Measurements from ENCODE around the gene KDM5A.

The KDM5A gene

GRCh38 chr12:257521-258321 is 131.4 kb downstream of the KDM5A start:
- Histone ChIP-seq H3K4me3 (no peak overlapping the region), H3K36me3 (ENCODE audit: insufficient read depth, low read length) (no peaks in the 10 kb centered on the region), H3K27ac (no peak overlapping the region), H3K9me3 (ENCODE audit: low read depth, low read length) (no peaks in the 10 kb centered on the region), H3K9ac (ENCODE audit: insufficient read length) (no peak overlapping the region)
- TF ChIP-seq EZH2 (IDR thresholded peaks at IDR 0.05) (no peak), FOXP2 (optimal IDR thresholded peaks at IDR 0.05; ENCODE audit: control extremely low read depth, extremely low read length, insufficient read depth) (no peak), POLR2AphosphoS5 (IDR thresholded peaks at IDR 0.05; ENCODE audit: borderline replicate concordance, low read depth, low read length) (no peak)
- DNase-seq (ENCODE audit: low read depth, low spot score): no peak

DNA sequence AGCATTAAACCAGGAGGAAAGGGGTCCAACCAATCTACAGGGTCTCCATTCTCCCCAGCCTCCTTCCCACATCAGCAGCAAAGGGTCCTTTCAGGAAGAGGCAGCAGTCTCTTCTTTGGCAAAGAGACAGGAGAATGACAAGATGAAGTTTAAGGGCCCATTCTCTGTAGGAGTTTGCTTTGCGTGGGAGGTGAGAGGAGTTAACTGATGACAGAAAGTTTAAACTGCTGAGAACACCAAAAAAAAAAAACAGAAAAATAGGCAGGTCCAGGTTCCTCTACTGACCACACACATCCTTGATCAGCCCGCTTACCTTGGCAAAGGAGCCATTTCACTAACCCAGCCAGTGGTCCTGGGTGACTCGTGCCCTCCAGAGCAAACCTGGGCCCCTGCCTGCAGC is 132.2 kb downstream of the KDM5A start:
- H3K9ac ChIP-seq (ENCODE audit: insufficient read length): no peak overlapping the region
- H3K36me3 ChIP-seq (ENCODE audit: insufficient read depth, low read length): no peaks in the 10 kb centered on the region
- no peak for DNase-seq (ENCODE audit: low read depth, low spot score)
- no peak for TF ChIP-seq POLR2AphosphoS5 (IDR thresholded peaks at IDR 0.05; ENCODE audit: borderline replicate concordance, low read depth, low read length)
- no peak for TF ChIP-seq FOXP2 (optimal IDR thresholded peaks at IDR 0.05; ENCODE audit: control extremely low read depth, extremely low read length, insufficient read depth)
- TF ChIP-seq EZH2 (IDR thresholded peaks at IDR 0.05): no peak
- H3K9me3 ChIP-seq (ENCODE audit: low read depth, low read length): no peaks in the 10 kb centered on the region
- no peak overlapping the region for H3K27ac ChIP-seq
- H3K4me3 ChIP-seq: no peak overlapping the region

GRCh38 chr12:256225-256624 is 132.9 kb downstream of the KDM5A start:
- Histone ChIP-seq H3K36me3 (ENCODE audit: insufficient read depth, low read length) (no peaks in the 10 kb centered on the region), H3K9ac (ENCODE audit: insufficient read length) (no peak overlapping the region), H3K27ac (no peak overlapping the region), H3K9me3 (ENCODE audit: low read depth, low read length) (no peaks in the 10 kb centered on the region), H3K4me3 (no peak overlapping the region)
- TF ChIP-seq EZH2 (IDR thresholded peaks at IDR 0.05) (no peak), POLR2AphosphoS5 (IDR thresholded peaks at IDR 0.05; ENCODE audit: borderline replicate concordance, low read depth, low read length) (no peak), FOXP2 (optimal IDR thresholded peaks at IDR 0.05; ENCODE audit: control extremely low read depth, extremely low read length, insufficient read depth) (no peak)
- no peak for DNase-seq (ENCODE audit: low read depth, low spot score)

GRCh38 chr12:254912-255311 is 134.2 kb downstream of the KDM5A start:
- TF ChIP-seq FOXP2 (optimal IDR thresholded peaks at IDR 0.05; ENCODE audit: control extremely low read depth, extremely low read length, insufficient read depth): no peak
- no peak for TF ChIP-seq EZH2 (IDR thresholded peaks at IDR 0.05)
- no peak for TF ChIP-seq POLR2AphosphoS5 (IDR thresholded peaks at IDR 0.05; ENCODE audit: borderline replicate concordance, low read depth, low read length)
- Histone ChIP-seq H3K27ac (no peak overlapping the region), H3K9ac (ENCODE audit: insufficient read length) (no peak overlapping the region)

GRCh38 chr12:254039-254438 is 135.1 kb downstream of the KDM5A start:
- Histone ChIP-seq H3K9ac (ENCODE audit: insufficient read length) (no peak overlapping the region), H3K4me3 (no peak overlapping the region), H3K27ac (no peak overlapping the region), H3K36me3 (ENCODE audit: insufficient read depth, low read length) (no peaks in the 10 kb centered on the region), H3K9me3 (ENCODE audit: low read depth, low read length) (no peaks in the 10 kb centered on the region)
- DNase-seq (ENCODE audit: low read depth, low spot score): no peak
- no peak for TF ChIP-seq FOXP2 (optimal IDR thresholded peaks at IDR 0.05; ENCODE audit: control extremely low read depth, extremely low read length, insufficient read depth)
- TF ChIP-seq EZH2 (IDR thresholded peaks at IDR 0.05): no peak
- TF ChIP-seq POLR2AphosphoS5 (IDR thresholded peaks at IDR 0.05; ENCODE audit: borderline replicate concordance, low read depth, low read length): no peak

More at GRCh38 chr12:254912-255311, 134.2 kb downstream of the KDM5A start:
- Histone ChIP-seq H3K36me3 (ENCODE audit: insufficient read depth, low read length) (no peaks in the 10 kb centered on the region), H3K4me3 (no peak overlapping the region), H3K9me3 (ENCODE audit: low read depth, low read length) (no peaks in the 10 kb centered on the region)
- no peak for DNase-seq (ENCODE audit: low read depth, low spot score)

GRCh38 chr12:253116-253831 is 135.8 kb downstream of the KDM5A start:
- H3K9me3 ChIP-seq (ENCODE audit: low read depth, low read length): no peaks in the 10 kb centered on the region
- no peaks in the 10 kb centered on the region for H3K36me3 ChIP-seq (ENCODE audit: insufficient read depth, low read length)
- no peak for TF ChIP-seq EZH2 (IDR thresholded peaks at IDR 0.05)
- no peak for TF ChIP-seq FOXP2 (optimal IDR thresholded peaks at IDR 0.05; ENCODE audit: control extremely low read depth, extremely low read length, insufficient read depth)
- no peak for TF ChIP-seq POLR2AphosphoS5 (IDR thresholded peaks at IDR 0.05; ENCODE audit: borderline replicate concordance, low read depth, low read length)
- H3K9ac ChIP-seq (ENCODE audit: insufficient read length): no peak overlapping the region
- no peak overlapping the region for H3K27ac ChIP-seq
- DNase-seq (ENCODE audit: low read depth, low spot score): no peak
- H3K4me3 ChIP-seq: no peak overlapping the region

DNA sequence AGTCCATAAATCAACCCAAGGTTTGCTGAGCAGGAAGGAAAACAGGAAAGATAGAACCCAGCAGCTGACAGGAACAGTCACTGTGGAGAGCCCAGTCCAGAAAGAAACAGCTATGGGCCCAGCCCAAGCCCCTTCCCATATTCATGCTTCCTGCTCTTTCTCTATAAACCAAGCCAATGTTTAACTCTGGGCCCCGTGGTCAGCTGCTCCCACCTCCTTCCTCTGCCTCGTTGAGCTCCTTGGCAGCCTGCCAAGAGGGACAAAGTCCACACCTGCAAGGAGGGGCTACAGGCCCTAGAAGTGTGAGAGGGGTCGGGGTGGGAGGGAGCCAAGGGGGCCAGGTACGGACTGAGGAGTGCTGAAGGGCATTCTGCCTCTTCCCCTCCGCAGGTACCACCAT is 136.5 kb downstream of the KDM5A start:
- TF ChIP-seq POLR2AphosphoS5 (IDR thresholded peaks at IDR 0.05; ENCODE audit: borderline replicate concordance, low read depth, low read length) (no peak), FOXP2 (optimal IDR thresholded peaks at IDR 0.05; ENCODE audit: control extremely low read depth, extremely low read length, insufficient read depth) (no peak), EZH2 (IDR thresholded peaks at IDR 0.05) (no peak)
- no peak overlapping the region for H3K4me3 ChIP-seq
- no peak overlapping the region for H3K9ac ChIP-seq (ENCODE audit: insufficient read length)
- DNase-seq (ENCODE audit: low read depth, low spot score): no peak
- H3K36me3 ChIP-seq (ENCODE audit: insufficient read depth, low read length): no peaks in the 10 kb centered on the region
- no peaks in the 10 kb centered on the region for H3K9me3 ChIP-seq (ENCODE audit: low read depth, low read length)
- no peak overlapping the region for H3K27ac ChIP-seq

DNA sequence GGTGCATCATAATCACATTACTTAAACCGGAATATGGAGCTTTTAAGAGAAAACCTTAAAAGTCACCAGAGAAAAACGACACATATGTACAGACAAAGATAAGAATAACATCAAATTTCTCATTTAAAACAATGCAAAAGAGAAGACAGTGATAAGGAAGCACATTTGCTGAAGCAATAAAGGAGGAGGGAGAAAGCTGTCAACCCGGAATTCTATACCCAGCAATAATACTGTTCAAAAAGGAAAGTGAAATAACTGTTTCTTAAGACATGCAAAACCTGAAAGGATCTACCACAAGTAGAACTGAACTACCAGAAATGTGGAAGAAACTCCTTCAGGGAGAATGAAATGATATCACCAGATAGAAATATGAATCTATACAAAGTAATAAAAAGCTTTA is 141.8 kb downstream of the KDM5A start:
- Histone ChIP-seq H3K9me3 (ENCODE audit: low read depth, low read length) (0 out of 2 replicates have a peak, but pooled peaks cover 4% of the 10 kb centered on the region), H3K4me3 (no peak overlapping the region), H3K9ac (ENCODE audit: insufficient read length) (no peak overlapping the region), H3K36me3 (ENCODE audit: insufficient read depth, low read length) (no peaks in the 10 kb centered on the region), H3K27ac (no peak overlapping the region)
- DNase-seq (ENCODE audit: low read depth, low spot score): no peak
- TF ChIP-seq EZH2 (IDR thresholded peaks at IDR 0.05): no peak
- TF ChIP-seq FOXP2 (optimal IDR thresholded peaks at IDR 0.05; ENCODE audit: control extremely low read depth, extremely low read length, insufficient read depth): no peak
- TF ChIP-seq POLR2AphosphoS5 (IDR thresholded peaks at IDR 0.05; ENCODE audit: borderline replicate concordance, low read depth, low read length): no peak

Measured in SK-N-MC (cell line).